NT2/D1 (cell line): Measurements from ENCODE around the gene PPP2R5C.
"Not testable (repeated sequence)": the region's sequence is repeated elsewhere in the genome, so short reads cannot be mapped to it uniquely, and the experiment has no call there.

Experiments used
- DNase-seq: peaks from one replicate; pipeline ENCODE4 v3.0.0-alpha.2; 2011; ENCODE audit warnings: low read depth, low spot score
- H3K27me3 ChIP-seq: 2 replicates; pipeline ENCODE4 v1.6.0; 2011; ENCODE audit warnings: mild to moderate bottlenecking; ENCODE audit not compliant: insufficient read length, insufficient read depth
- H3K36me3 ChIP-seq: 2 replicates; pipeline ENCODE4 v1.6.1; 2011; ENCODE audit warnings: mild to moderate bottlenecking, low read length, mixed read lengths; ENCODE audit not compliant: insufficient read depth, insufficient read length
- H3K4me1 ChIP-seq: 2 replicates; pipeline ENCODE4 v1.5.1; 2011; ENCODE audit not compliant: insufficient read depth, insufficient read length
- H3K4me3 ChIP-seq: 2 replicates; pipeline ENCODE4 v1.5.1; 2011; ENCODE audit warnings: low read depth; ENCODE audit not compliant: insufficient read length
- H3K9ac ChIP-seq: 2 replicates; pipeline ENCODE4 v1.6.0; 2011; ENCODE audit warnings: low read depth; ENCODE audit not compliant: insufficient read length
- H3K9me3 ChIP-seq: 2 replicates; pipeline ENCODE4 v1.5.1; 2011; ENCODE audit warnings: mild to moderate bottlenecking, low read length; ENCODE audit not compliant: insufficient read depth
- SUZ12 ChIP-seq: IDR thresholded peaks from 2 replicates; pipeline ENCODE4 v1.6.1; 2011; ENCODE audit not compliant: insufficient read length, insufficient read depth; ENCODE audit errors: extremely low read depth
- YY1 ChIP-seq: IDR thresholded peaks from 2 replicates; pipeline ENCODE4 v1.6.1; 2011; ENCODE audit not compliant: insufficient read length, insufficient read depth
- ZNF274 ChIP-seq: IDR thresholded peaks from 2 replicates; pipeline ENCODE4 v1.6.1; 2011; ENCODE audit warnings: mild to moderate bottlenecking, low read depth, low read length

PPP2R5C gene

GRCh38 chr14:101761032-101761880 is at the start of gene PPP2R5C:
Gene PPP2R5C, plus strand, starts transcription at chr14:101761709. Its CDS starts 185 bp downstream, at chr14:101761894.
- TF ChIP-seq SUZ12, result no peak
- TF ChIP-seq YY1, result no peak
- TF ChIP-seq ZNF274, result no peak
- H3K27me3 ChIP-seq, result no peaks in the 10 kb centered on the region
- no peaks in the 10 kb centered on the region for H3K9me3 ChIP-seq
- no peak for DNase-seq
- peaks cover 19% of the 10 kb centered on the region for H3K36me3 ChIP-seq
- peaks cover 3% of the 10 kb centered on the region for H3K4me1 ChIP-seq
- peak within 1 kb of the TSS; percentile 93 for H3K4me3 ChIP-seq
- H3K9ac ChIP-seq, result peak within 1 kb of the TSS; percentile 88

DNA sequence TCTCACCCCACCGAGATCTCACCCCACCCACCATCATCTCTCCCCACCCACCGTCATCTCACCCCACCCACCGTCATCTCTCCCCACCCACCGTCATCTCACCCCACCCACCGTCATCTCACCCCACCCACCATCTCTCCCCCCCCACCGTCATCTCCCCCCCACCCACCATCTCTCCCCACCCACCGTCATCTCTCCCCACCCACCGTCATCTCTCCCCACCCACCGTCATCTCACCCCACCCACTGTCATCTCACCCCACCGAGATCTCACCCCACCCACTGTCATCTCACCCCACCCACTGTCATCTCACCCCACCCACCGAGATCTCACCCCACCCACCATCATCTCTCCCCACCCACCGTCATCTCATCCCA is 49.7 kb upstream of the PPP2R5C start:
- H3K4me1 ChIP-seq, result peaks cover 15% of the 10 kb centered on the region
- not testable (repeated sequence) for H3K27me3 ChIP-seq, H3K9me3 ChIP-seq, H3K9ac ChIP-seq, H3K4me3 ChIP-seq, H3K36me3 ChIP-seq, DNase-seq

GRCh38 chr14:101712341-101712740 is 49.2 kb upstream of the PPP2R5C start:
- H3K4me3 ChIP-seq, H3K36me3 ChIP-seq, H3K9me3 ChIP-seq, H3K27me3 ChIP-seq, H3K9ac ChIP-seq, DNase-seq: not testable (repeated sequence)
- peaks cover 15% of the 10 kb centered on the region for H3K4me1 ChIP-seq

DNA sequence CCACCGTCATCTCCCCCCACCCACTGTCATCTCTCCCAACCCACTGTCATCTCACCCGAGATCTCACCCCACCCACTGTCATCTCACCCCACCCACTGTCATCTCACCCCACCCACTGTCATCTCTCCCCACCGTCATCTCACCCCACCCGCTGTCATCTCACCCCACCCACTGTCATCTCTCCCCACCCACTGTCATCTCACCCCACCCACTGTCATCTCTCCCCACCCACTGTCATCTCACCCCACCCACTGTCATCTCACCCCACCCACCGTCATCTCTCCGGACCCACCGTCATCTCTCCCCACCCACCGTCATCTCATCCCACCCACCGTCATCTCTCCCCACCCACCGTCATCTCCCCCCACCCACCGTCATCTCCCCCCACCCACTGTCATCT is 48.4 kb upstream of the PPP2R5C start:
- peaks cover 14% of the 10 kb centered on the region for H3K4me1 ChIP-seq
- not testable (repeated sequence) for H3K36me3 ChIP-seq, H3K27me3 ChIP-seq, H3K9me3 ChIP-seq, H3K9ac ChIP-seq, DNase-seq, H3K4me3 ChIP-seq

DNA sequence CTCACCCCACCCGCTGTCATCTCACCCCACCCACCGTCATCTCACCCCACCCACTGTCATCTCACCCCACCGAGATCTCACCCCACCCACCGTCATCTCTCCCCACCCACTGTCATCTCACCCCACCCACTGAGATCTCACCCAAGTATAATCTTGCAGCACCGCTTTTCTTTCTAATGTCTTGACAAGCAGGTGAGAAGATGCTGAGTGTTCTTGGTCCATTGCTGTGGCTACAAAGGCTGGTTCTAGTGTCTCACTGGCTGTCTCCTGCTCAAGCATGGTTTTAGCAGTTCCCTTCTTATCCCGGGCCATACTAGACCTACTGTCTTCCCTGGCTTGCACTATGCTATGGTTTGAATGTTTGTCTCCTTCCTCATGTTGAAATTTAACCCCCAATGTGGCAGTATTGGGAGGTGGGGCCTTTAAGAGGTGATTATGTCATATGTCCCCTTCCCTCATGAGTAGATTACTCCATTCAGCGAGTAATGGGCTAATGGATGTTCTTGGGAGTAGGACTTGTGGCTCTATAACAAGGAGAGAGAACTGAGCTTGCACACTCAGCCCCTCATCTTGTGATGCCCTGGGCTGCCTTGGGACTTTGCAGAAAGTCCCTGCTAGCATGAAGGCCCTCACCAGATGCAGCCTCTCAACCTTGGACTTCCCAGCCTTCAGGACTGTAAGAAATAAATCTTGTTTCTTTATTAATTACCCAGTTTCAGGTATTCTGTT is 47.7 kb upstream of the PPP2R5C start:
- no peak overlapping the region for H3K9ac ChIP-seq
- no peak for TF ChIP-seq YY1
- TF ChIP-seq SUZ12, result no peak
- TF ChIP-seq ZNF274, result no peak
- H3K4me3 ChIP-seq, result no peak overlapping the region
- H3K9me3 ChIP-seq, result peaks cover 6% of the 10 kb centered on the region; the same call in 1 of the 2 replicates
- H3K4me1 ChIP-seq, result peaks cover 13% of the 10 kb centered on the region
- H3K27me3 ChIP-seq, result no peaks in the 10 kb centered on the region
- no peaks in the 10 kb centered on the region for H3K36me3 ChIP-seq
- no peak for DNase-seq

DNA sequence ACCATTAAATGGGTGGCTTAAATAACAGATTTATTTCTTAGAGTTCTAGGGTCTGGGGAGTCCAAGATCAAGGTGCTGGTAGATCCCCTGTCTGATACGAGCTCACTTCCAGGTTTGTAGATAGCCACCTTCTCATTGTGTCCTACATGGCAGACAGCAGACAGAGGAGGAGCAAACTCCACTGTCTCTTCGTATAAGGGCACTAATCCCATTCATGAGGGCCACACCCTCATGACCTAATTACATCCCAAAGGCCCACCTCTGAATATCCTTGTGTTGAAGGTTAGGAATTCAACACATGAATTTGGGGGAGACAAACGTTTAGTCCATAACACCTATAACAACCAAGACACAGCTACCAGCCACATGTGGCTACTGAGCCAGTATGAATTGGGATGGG is 47.1 kb upstream of the PPP2R5C start:
- no peak overlapping the region for H3K9ac ChIP-seq
- DNase-seq, result no peak
- H3K9me3 ChIP-seq, result peaks cover 6% of the 10 kb centered on the region; the same call in 1 of the 2 replicates
- peaks cover 13% of the 10 kb centered on the region for H3K4me1 ChIP-seq
- H3K36me3 ChIP-seq, result no peaks in the 10 kb centered on the region
- no peak for TF ChIP-seq YY1
- TF ChIP-seq SUZ12, result no peak
- TF ChIP-seq ZNF274, result no peak
- no peaks in the 10 kb centered on the region for H3K27me3 ChIP-seq
- H3K4me3 ChIP-seq, result no peak overlapping the region

GRCh38 chr14:101715210-101716076 is 46.1 kb upstream of the PPP2R5C start:
- Histone ChIP-seq H3K4me3 (no peak overlapping the region), H3K9me3 (peaks cover 6% of the 10 kb centered on the region; the same call in 1 of the 2 replicates), H3K36me3 (no peaks in the 10 kb centered on the region), H3K4me1 (peaks cover 11% of the 10 kb centered on the region), H3K9ac (no peak overlapping the region), H3K27me3 (no peaks in the 10 kb centered on the region)
- TF ChIP-seq YY1 (no peak), ZNF274 (no peak), SUZ12 (no peak)
- DNase-seq, result no peak
